Uterus (tissue), 4 donors: ENCODE measurements around the gene DEPDC4. TPM values are rescaled to one million over a fixed set of nuclear protein-coding genes. Genes with fewer than 3 reads are reported as not detected.

ENCODE experiments used
- DNase-seq, 2 donors: peaks; one replicate each; pipeline ENCODE4 v3.0.0-alpha.2; 2019 to 2020
- H3K27ac ChIP-seq, 2 donors: fragments of 200-600 bp; sonication (generic); 1 replicate in 1 of 2; 2 replicates in 1 of 2; pipeline ENCODE4 v1.5.1; 2016 to 2018
- H3K27me3 ChIP-seq, 2 donors: fragments of 200-600 bp; sonication (generic); one replicate each; pipeline ENCODE4 v1.5.1; 2018 to 2019; ENCODE audit warnings: control low read depth in 1 of 2
- H3K36me3 ChIP-seq, 2 donors: fragments of 200-600 bp; sonication (generic); one replicate each; pipeline ENCODE4 v1.5.1; 2019; ENCODE audit warnings: control low read depth in 1 of 2
- H3K4me1 ChIP-seq, 2 donors: fragments of 200-600 bp; sonication (generic); one replicate each; pipeline ENCODE4 v1.5.1; 2018 to 2019; ENCODE audit warnings: control low read depth in 1 of 2
- H3K4me3 ChIP-seq, 2 donors: fragments of 200-600 bp; sonication (generic); 1 replicate in 1 of 2; 2 replicates in 1 of 2; pipeline ENCODE4 v1.5.1; 2018 to 2019; ENCODE audit warnings: mild to moderate bottlenecking in 1 of 2
- H3K9me3 ChIP-seq, 2 donors: fragments of 200-600 bp; sonication (generic); one replicate each; pipeline ENCODE4 v1.5.1; 2019; ENCODE audit warnings: control low read depth in 1 of 2
- CTCF ChIP-seq, 4 experiments: fragments of 200-600 bp in 2 of 4; fragments of 450-650 bp in 2 of 4; sonication (generic) in 2 of 4; IDR thresholded peaks; one replicate each; pipeline ENCODE4 v1.5.1; 2016 to 2019; ENCODE audit warnings: antibody characterized with exemption in 4 of 4, mild to moderate bottlenecking in 2 of 4, moderate library complexity in 1 of 4
- POLR2A ChIP-seq, 2 donors: fragments of 450-650 bp; IDR thresholded peaks; one replicate each; pipeline ENCODE4 v1.6.1; 2016; ENCODE audit warnings: antibody characterized with exemption in 2 of 2, mild to moderate bottlenecking in 1 of 2, moderate library complexity in 1 of 2
- intact Hi-C: fragments of 100-400 bp; cut with DNase I; formaldehyde crosslinking; loops from one replicate; pipeline ENCODE4 v1.15.1; 2023; ENCODE audit warnings: low total_unique reads
- total RNA-seq, 4 donors: library from RNA; depleted of rRNA in 3 of 4; stranded (reverse); fragments of >200 nt in 3 of 4; gene quantifications; one replicate each; pipeline versions ENCODE4 v1.1.0 to v1.2.4, GENCODE V29; 2014 to 2023
- donor health status: DM: yes; HTN: yes; CAD: no.

Gene DEPDC4
- total RNA-seq, 4 donors from 2014 or later = 1.2 to 11.1 (median 1.6) TPM; not detected in 1

GRCh38 chr12:100221523-100221922 is 45.4 kb downstream of the DEPDC4 start:
- no peak for DNase-seq
- Histone ChIP-seq H3K4me1 (no peaks in the 10 kb centered on the region), H3K4me3 (no peak overlapping the region), H3K27ac (no peak overlapping the region), H3K9me3 (no peaks in the 10 kb centered on the region), H3K27me3 (no peaks in the 10 kb centered on the region), H3K36me3 (no peaks in the 10 kb centered on the region)
- intact Hi-C loops = no loop called here
- TF ChIP-seq CTCF (IDR thresholded peaks at IDR 0.05) (no peak), POLR2A (IDR thresholded peaks at IDR 0.05) (no peak)

- no peaks in the 10 kb centered on the region for H3K36me3 ChIP-seq
- no peaks in the 10 kb centered on the region for H3K9me3 ChIP-seq
- intact Hi-C loops = no loop called here
- no peak for TF ChIP-seq POLR2A (IDR thresholded peaks at IDR 0.05)
- TF ChIP-seq CTCF (IDR thresholded peaks at IDR 0.05) = no peak
- no peak overlapping the region for H3K4me3 ChIP-seq
- H3K27me3 ChIP-seq = no peaks in the 10 kb centered on the region
- DNase-seq = no peak
- no peaks in the 10 kb centered on the region for H3K4me1 ChIP-seq
- H3K27ac ChIP-seq = no peak overlapping the region
These were observed 47.4 kb downstream of the DEPDC4 start for GRCh38 chr12:100219328-100220109.

- no peak for DNase-seq
- no peaks in the 10 kb centered on the region for H3K27me3 ChIP-seq
- TF ChIP-seq CTCF (IDR thresholded peaks at IDR 0.05) = no peak
- no peak for TF ChIP-seq POLR2A (IDR thresholded peaks at IDR 0.05)
- no peak overlapping the region for H3K27ac ChIP-seq
- H3K4me1 ChIP-seq = no peaks in the 10 kb centered on the region
- intact Hi-C loops = no loop called here
- H3K36me3 ChIP-seq = no peaks in the 10 kb centered on the region
- H3K9me3 ChIP-seq = no peaks in the 10 kb centered on the region
- H3K4me3 ChIP-seq = no peak overlapping the region
These were observed 50.5 kb downstream of the DEPDC4 start for GRCh38 chr12:100216337-100216736.

- Histone ChIP-seq H3K27ac (no peak overlapping the region), H3K36me3 (no peaks in the 10 kb centered on the region), H3K4me1 (no peaks in the 10 kb centered on the region), H3K4me3 (no peak overlapping the region), H3K27me3 (no peaks in the 10 kb centered on the region), H3K9me3 (no peaks in the 10 kb centered on the region)
- TF ChIP-seq CTCF (IDR thresholded peaks at IDR 0.05) (no peak), POLR2A (IDR thresholded peaks at IDR 0.05) (no peak)
- no peak for DNase-seq
- intact Hi-C loops = no loop called here
These were observed 51.7 kb downstream of the DEPDC4 start for GRCh38 chr12:100215209-100215608.

- no peaks in the 10 kb centered on the region for H3K36me3 ChIP-seq
- H3K27ac ChIP-seq = no peak overlapping the region
- intact Hi-C loops = no loop called here
These were observed 52.4 kb downstream of the DEPDC4 start for GRCh38 chr12:100214518-100214917.

More at GRCh38 chr12:100214518-100214917, 52.4 kb downstream of the DEPDC4 start:
- no peaks in the 10 kb centered on the region for H3K27me3 ChIP-seq
- no peak for TF ChIP-seq CTCF (IDR thresholded peaks at IDR 0.05)
- no peak for TF ChIP-seq POLR2A (IDR thresholded peaks at IDR 0.05)
- no peak overlapping the region for H3K4me3 ChIP-seq
- no peaks in the 10 kb centered on the region for H3K9me3 ChIP-seq
- no peak for DNase-seq
- H3K4me1 ChIP-seq = no peaks in the 10 kb centered on the region
